IMR-90 (cell line): Measurements from ENCODE around the gene CARMIL1. TPM values are rescaled to one million over a fixed set of nuclear protein-coding genes. Genes with fewer than 3 reads are reported as not detected.

Source experiments
- ATAC-seq: fragments of 200-7000 bp; cut with Tn5 transposase; 2 replicates; pipeline ENCODE4 v1.9.1; 2020; ENCODE audit warnings: low read depth, mild to moderate bottlenecking, moderate library complexity
- BruUV-seq: library from RNA; stranded (reverse); fragments of 400-500 nt; replicated peaks from 2 replicates; lab custom pipeline; 2021; lab: Mats Ljungman, UMichigan
- CTCF ChIA-PET: fragments of 300-600 bp; formaldehyde crosslinking; extraction: SDS; loops from one replicate; lab custom pipeline; 2021; ENCODE audit warnings: antibody characterized with exemption; lab: Yijun Ruan, JAX
- POLR2A ChIA-PET: fragments of 300-600 bp; sonication (Branson Sonifier 250); formaldehyde crosslinking; loops from one replicate; lab custom pipeline; 2022; ENCODE audit warnings: antibody characterized with exemption; ENCODE audit not compliant: unreplicated experiment; lab: Charles Lee
- DNase-seq: peaks from one replicate; pipeline ENCODE4 v3.0.0; 2013
- H2AFZ ChIP-seq: replicated peaks from 2 replicates; pipeline ENCODE3; 2013; ENCODE audit warnings: low read length, mild to moderate bottlenecking; ENCODE audit not compliant: poor library complexity
- H2AK5ac ChIP-seq: 2 replicates; pipeline ENCODE4 v1.6.1; 2013; ENCODE audit warnings: low read depth, low read length, inconsistent platforms
- H2AK9ac ChIP-seq: replicated peaks from 2 replicates; pipeline ENCODE3; 2013; ENCODE audit warnings: mild to moderate bottlenecking, low read depth, low read length, moderate library complexity; ENCODE audit not compliant: poor library complexity
- H2BK120ac ChIP-seq: 2 replicates; pipeline ENCODE4 v1.6.1; 2013; ENCODE audit warnings: low read depth, low read length, inconsistent platforms
- H2BK15ac ChIP-seq: 3 replicates; pipeline ENCODE4 v1.6.1; 2013; ENCODE audit warnings: low read depth, low read length, inconsistent platforms
- H2BK20ac ChIP-seq: 2 replicates; pipeline ENCODE4 v1.6.1; 2013; ENCODE audit warnings: low read depth, mild to moderate bottlenecking, inconsistent platforms, low read length, moderate library complexity
- H2BK5ac ChIP-seq: 2 replicates; pipeline ENCODE4 v1.6.1; 2013; ENCODE audit warnings: mild to moderate bottlenecking, low read depth, low read length, inconsistent platforms; ENCODE audit not compliant: poor library complexity, severe bottlenecking
- H3K14ac ChIP-seq: replicated peaks from 2 replicates; pipeline ENCODE4 v1.6.1; 2013; ENCODE audit warnings: low read depth, low read length, inconsistent platforms
- H3K18ac ChIP-seq: 2 replicates; pipeline ENCODE4 v1.6.1; 2013; ENCODE audit warnings: low read depth, low read length, control low read depth
- H3K23ac ChIP-seq: 2 replicates; pipeline ENCODE4 v1.6.1; 2013; ENCODE audit warnings: low read depth, low read length, inconsistent platforms
- H3K27ac ChIP-seq: 2 replicates; pipeline ENCODE4 v1.5.1; 2013; ENCODE audit warnings: mild to moderate bottlenecking, control low read depth, low read length; ENCODE audit not compliant: insufficient read depth
- H3K27me3 ChIP-seq: 2 replicates; pipeline ENCODE4 v1.6.1; 2013; ENCODE audit warnings: low read length; ENCODE audit not compliant: control insufficient read depth, insufficient read depth
- H3K36me3 ChIP-seq: 2 replicates; pipeline ENCODE4 v1.6.1; 2013; ENCODE audit warnings: low read length, mixed read lengths; ENCODE audit not compliant: control insufficient read depth, insufficient read depth
- H3K4ac ChIP-seq: 2 replicates; pipeline ENCODE4 v1.6.1; 2013; ENCODE audit warnings: low read depth, low read length, inconsistent platforms
- H3K4me1 ChIP-seq: 2 replicates; pipeline ENCODE4 v1.6.1; 2013; ENCODE audit warnings: low read length, mixed read lengths; ENCODE audit not compliant: control insufficient read depth, insufficient read depth
- H3K4me2 ChIP-seq: 2 replicates; pipeline ENCODE4 v1.6.1; 2013; ENCODE audit warnings: low read depth, mild to moderate bottlenecking, control low read depth, low read length, moderate library complexity
- H3K4me3 ChIP-seq: 2 replicates; pipeline ENCODE4 v1.5.1; 2013; ENCODE audit warnings: low read depth, mild to moderate bottlenecking, control low read depth, low read length, moderate library complexity; ENCODE audit not compliant: insufficient read depth
- H3K56ac ChIP-seq: 2 replicates; pipeline ENCODE4 v1.6.1; 2013; ENCODE audit warnings: low read length, inconsistent platforms; ENCODE audit not compliant: insufficient read depth; ENCODE audit errors: extremely low read depth
- H3K79me1 ChIP-seq, 2 experiments: 2 replicates each; pipeline ENCODE4 v1.6.1; 2013; ENCODE audit warnings: low read length in 2 of 2, inconsistent platforms in 1 of 2, low read depth in 1 of 2
- H3K9ac ChIP-seq: 2 replicates; pipeline ENCODE4 v1.6.1; 2013; ENCODE audit warnings: low read depth, low read length, control low read depth
- H3K9me1 ChIP-seq: 2 replicates; pipeline ENCODE4 v1.6.1; 2013; ENCODE audit warnings: low read length, inconsistent platforms; ENCODE audit not compliant: insufficient read depth
- H3K9me3 ChIP-seq: 2 replicates; pipeline ENCODE4 v1.6.1; 2013; ENCODE audit warnings: low read length; ENCODE audit not compliant: control insufficient read depth, insufficient read depth
- H4K20me1 ChIP-seq: 2 replicates; pipeline ENCODE4 v1.6.1; 2013; ENCODE audit warnings: low read length, inconsistent platforms; ENCODE audit not compliant: insufficient read depth
- H4K5ac ChIP-seq: 2 replicates; pipeline ENCODE4 v1.6.1; 2013; ENCODE audit warnings: mild to moderate bottlenecking, low read depth, low read length, control low read depth
- H4K8ac ChIP-seq, 2 experiments: 2 replicates each; pipeline ENCODE4 v1.6.1; 2013; ENCODE audit warnings: low read depth in 2 of 2, low read length in 2 of 2, control low read depth in 1 of 2, inconsistent platforms in 1 of 2
- H4K91ac ChIP-seq: 2 replicates; pipeline ENCODE4 v1.6.1; 2013; ENCODE audit warnings: low read depth, low read length, inconsistent platforms; ENCODE audit not compliant: insufficient read depth
- CTCF ChIP-seq: conservative IDR thresholded peaks from 2 replicates; pipeline ENCODE4 v1.5.1; 2012; ENCODE audit warnings: mild to moderate bottlenecking, low read depth, low read length, improper control_type of control experiment
- NFE2L2 ChIP-seq: fragments of 150-350 bp; IDR thresholded peaks from 2 replicates; pipeline ENCODE4 v1.6.1; 2016; ENCODE audit warnings: low read depth, mild to moderate bottlenecking, low read length
- POLR2A ChIP-seq: IDR thresholded peaks from 2 replicates; pipeline ENCODE4 v1.6.1; 2012; ENCODE audit warnings: mild to moderate bottlenecking, low read depth, low read length
- RFX5 ChIP-seq: IDR thresholded peaks from 2 replicates; pipeline ENCODE4 v1.8.0; 2012; ENCODE audit warnings: low read depth, mild to moderate bottlenecking, low read length, moderate library complexity
- WGBS, 2 experiments: methylation state at CpG; one replicate each; pipeline versions ENCODE4 v1.1.5 to v1.1.7; 2013; ENCODE audit warnings: missing lambda C conversion rate in 2 of 2; ENCODE audit not compliant: insufficient read length in 1 of 2; ENCODE audit errors: extremely low coverage in 2 of 2; 5-methylcytosine and 5-hydroxymethylcytosine counted together
- dilution Hi-C: fragments of 300-500 bp; cut with HindIII; formaldehyde crosslinking; loops from one replicate; pipeline ENCODE4 v1.14.3; 2018; ENCODE audit warnings: low sequenced_read_pairs; ENCODE audit not compliant: unreplicated experiment
- in situ Hi-C: fragments of 300-500 bp; cut with MboI; formaldehyde crosslinking; loops from 3 replicates; pipeline ENCODE4 v1.14.3; 2019; ENCODE audit warnings: low sequenced_read_pairs, inconsistent platforms, mixed read lengths
- intact Hi-C: fragments of 100-400 bp; cut with micrococcal nuclease; formaldehyde crosslinking; loops from 2 replicates; pipeline ENCODE4 v1.10.0; 2022
- polyA plus RNA-seq, 3 experiments: library from polyadenylated mRNA; depleted of rRNA; stranded (reverse); fragments of >200 nt; gene quantifications; 2 replicates each; pipeline ENCODE4 v1.2.3, GENCODE V29; 2012; ENCODE audit warnings: low replicate concordance in 1 of 3
- total RNA-seq: library from RNA; depleted of rRNA; stranded (reverse); fragments of >200 nt; gene quantifications from 2 replicates; pipeline ENCODE4 v1.2.3, GENCODE V29; 2012

CARMIL1 gene
- total and polyA plus RNA-seq, 2 of the 4 experiments (the other 2 are of a cell fraction) = 1.3 to 2.9 TPM

- H2BK20ac ChIP-seq = no peak overlapping the region
- no peaks in the 10 kb centered on the region for H3K36me3 ChIP-seq
- BruUV-seq = no TSS peak
- H2BK15ac ChIP-seq = no peak overlapping the region
- H3K79me1 ChIP-seq = no peaks in the 10 kb centered on the region
- H3K9me1 ChIP-seq = no peaks in the 10 kb centered on the region
- no peak overlapping the region for H4K5ac ChIP-seq
- H2AFZ ChIP-seq = no peak overlapping the region
- intact Hi-C loops = no loop called here
- H2BK5ac ChIP-seq = no peak overlapping the region
- DNase-seq (no peak), ATAC-seq (no peak)
- no peak overlapping the region for H3K27ac ChIP-seq
- H2BK120ac ChIP-seq = no peak overlapping the region
- H3K4me3 ChIP-seq = no peak overlapping the region
- no peak overlapping the region for H3K4ac ChIP-seq
- no peaks in the 10 kb centered on the region for H3K9me3 ChIP-seq
- no peak overlapping the region for H3K56ac ChIP-seq
- ChIA-PET CTCF (interaction anchor here (1.0 kb wide), 1 partner anchor 93 kb away, joined by 3 read pairs; no protein-coding TSS in a partner anchor), POLR2A (no interaction called here)
- no CpG with 5 or more reads among the region's 2 CpGs for WGBS, 2 experiments
- H4K8ac ChIP-seq = no peak overlapping the region
- H4K20me1 ChIP-seq = no peaks in the 10 kb centered on the region
- H4K91ac ChIP-seq = no peak overlapping the region
- no peak overlapping the region for H3K4me2 ChIP-seq
- no peak overlapping the region for H3K14ac ChIP-seq
- no peaks in the 10 kb centered on the region for H3K4me1 ChIP-seq
- H3K9ac ChIP-seq = no peak overlapping the region
- no peak overlapping the region for H2AK9ac ChIP-seq
- H3K27me3 ChIP-seq = no peaks in the 10 kb centered on the region
- no peak overlapping the region for H2AK5ac ChIP-seq
- dilution Hi-C loops = no loop called here
- in situ Hi-C loops = no loop called here
- H3K18ac ChIP-seq = no peak overlapping the region
- TF ChIP-seq RFX5 (no peak), CTCF (no peak), NFE2L2 (no peak), POLR2A (no peak)
- no peak overlapping the region for H3K23ac ChIP-seq
Observed at GRCh38 chr6:25397406-25397805, 118.2 kb downstream of the CARMIL1 start.
